Keratinocyte (primary cell): ENCODE data around the gene CHERP.

Experiments
- EZH2 ChIP-seq: IDR thresholded peaks from one replicate; pipeline ENCODE4 v1.6.1; 2012; ENCODE audit warnings: inconsistent platforms, mild to moderate bottlenecking, low read length, moderate library complexity
- TF ChIP-seq, protein P1 (sequence below), 3 experiments: IDR thresholded peaks in 1 of 3; conservative IDR thresholded peaks in 1 of 3; optimal IDR thresholded peaks in 1 of 3; 2 replicates in 2 of 3; 3 replicates in 1 of 3; pipeline versions ENCODE3 to v1.5.1; 2011; ENCODE audit warnings: low read length in 3 of 3, mild to moderate bottlenecking in 3 of 3, moderate library complexity in 2 of 3, control low read depth in 1 of 3, inconsistent platforms in 1 of 3; ENCODE audit not compliant: insufficient read depth in 2 of 3; ENCODE audit errors: extremely low read depth in 1 of 3

DNA sequence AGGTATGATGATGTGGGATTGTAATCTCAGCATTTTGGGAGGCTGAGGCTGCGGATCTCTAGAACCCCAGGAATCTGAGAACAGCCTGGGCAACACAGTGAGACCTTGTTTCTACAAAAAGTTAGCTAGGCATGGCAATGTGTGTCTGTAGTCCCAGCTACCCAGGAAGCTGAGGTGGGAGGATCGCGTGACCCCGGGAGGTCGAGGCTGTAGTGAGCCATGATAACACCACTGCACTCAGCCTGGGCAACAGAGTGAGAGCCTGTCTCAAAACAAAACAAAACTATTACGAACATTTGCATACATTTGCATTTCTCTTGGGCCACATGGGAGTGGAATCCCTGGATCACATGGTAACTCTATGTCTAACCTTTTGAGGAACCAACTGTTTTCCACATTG lies 44.4 kb downstream of the CHERP start:
- TF ChIP-seq, protein P1, sequence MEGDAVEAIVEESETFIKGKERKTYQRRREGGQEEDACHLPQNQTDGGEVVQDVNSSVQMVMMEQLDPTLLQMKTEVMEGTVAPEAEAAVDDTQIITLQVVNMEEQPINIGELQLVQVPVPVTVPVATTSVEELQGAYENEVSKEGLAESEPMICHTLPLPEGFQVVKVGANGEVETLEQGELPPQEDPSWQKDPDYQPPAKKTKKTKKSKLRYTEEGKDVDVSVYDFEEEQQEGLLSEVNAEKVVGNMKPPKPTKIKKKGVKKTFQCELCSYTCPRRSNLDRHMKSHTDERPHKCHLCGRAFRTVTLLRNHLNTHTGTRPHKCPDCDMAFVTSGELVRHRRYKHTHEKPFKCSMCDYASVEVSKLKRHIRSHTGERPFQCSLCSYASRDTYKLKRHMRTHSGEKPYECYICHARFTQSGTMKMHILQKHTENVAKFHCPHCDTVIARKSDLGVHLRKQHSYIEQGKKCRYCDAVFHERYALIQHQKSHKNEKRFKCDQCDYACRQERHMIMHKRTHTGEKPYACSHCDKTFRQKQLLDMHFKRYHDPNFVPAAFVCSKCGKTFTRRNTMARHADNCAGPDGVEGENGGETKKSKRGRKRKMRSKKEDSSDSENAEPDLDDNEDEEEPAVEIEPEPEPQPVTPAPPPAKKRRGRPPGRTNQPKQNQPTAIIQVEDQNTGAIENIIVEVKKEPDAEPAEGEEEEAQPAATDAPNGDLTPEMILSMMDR (optimal IDR thresholded peaks at IDR 0.05 in 1 of 3, IDR thresholded peaks at IDR 0.05 in 1 of 3, conservative IDR thresholded peaks at IDR 0.05 in 1 of 3; ENCODE audit: extremely low read depth in 1 of 3, insufficient read depth in 2 of 3, low read length in 3 of 3): no peak
- no peak for TF ChIP-seq EZH2
